Caki2 (cell line): ENCODE data around the gene ZNF804A. TPM values are rescaled to one million over a fixed set of nuclear protein-coding genes. Genes with fewer than 3 reads are reported as not detected.
A peak's percentile ranks its signal among the peaks of the same experiment; 100 is the strongest.

Source experiments
- DNase-seq: peaks from one replicate; pipeline ENCODE4 v3.0.0-alpha.2; 2015; ENCODE audit warnings: low read depth
- in situ Hi-C: cut with HindIII; loops from 2 replicates; pipeline ENCODE4 v1.10.0; 2016; ENCODE audit warnings: low sequenced_read_pairs, low pct_unique_long_range_greater_than_20kb, mixed read lengths
- total RNA-seq: library from RNA; depleted of rRNA; stranded (reverse); fragments of >200 nt; shearing (Covaris generic); gene quantifications from 2 replicates; pipeline ENCODE4 v1.2.3, GENCODE V29; 2014; ENCODE audit warnings: low replicate concordance; rRNA removed

The ZNF804A gene
- not detected in 2 replicates for total RNA-seq

- peak; percentile 52 for DNase-seq
- in situ Hi-C loops: no loop called here
These were observed at the start of gene ZNF804A for GRCh38 chr2:184598316-184599053. Gene ZNF804A (plus strand): TSS chr2:184598529. CDS start chr2:184598960, 431 bp downstream.

GRCh38 chr2:184549153-184549552 lies 49.2 kb upstream of the ZNF804A start:
- in situ Hi-C loops: no loop called here
- no peak for DNase-seq

- in situ Hi-C loops: no loop called here
- no peak for DNase-seq
These were observed 46.7 kb upstream of the ZNF804A start for GRCh38 chr2:184551626-184552025.

- DNase-seq: peak; percentile 5
- in situ Hi-C loops: no loop called here
These were observed 43.6 kb upstream of the ZNF804A start for GRCh38 chr2:184554736-184555135.

- DNase-seq: no peak
- in situ Hi-C loops: no loop called here
These were observed 43.0 kb upstream of the ZNF804A start for GRCh38 chr2:184555352-184555751.

GRCh38 chr2:184556639-184557038 lies 41.7 kb upstream of the ZNF804A start:
- in situ Hi-C loops: no loop called here
- no peak for DNase-seq

- in situ Hi-C loops: no loop called here
These were observed 39.4 kb upstream of the ZNF804A start for GRCh38 chr2:184558713-184559464.

GRCh38 chr2:184560603-184561002 lies 37.7 kb upstream of the ZNF804A start:
- in situ Hi-C loops: no loop called here
- DNase-seq: no peak

More at GRCh38 chr2:184558713-184559464, 39.4 kb upstream of the ZNF804A start:
- no peak for DNase-seq

GRCh38 chr2:184562532-184562931 lies 35.8 kb upstream of the ZNF804A start:
- DNase-seq: no peak
- in situ Hi-C loops: no loop called here

GRCh38 chr2:184564092-184564491 lies 34.2 kb upstream of the ZNF804A start:
- DNase-seq: no peak
- in situ Hi-C loops: no loop called here

- DNase-seq: no peak
- in situ Hi-C loops: no loop called here
These were observed 31.6 kb upstream of the ZNF804A start for GRCh38 chr2:184566716-184567115.

GRCh38 chr2:184577056-184577455 lies 21.3 kb upstream of the ZNF804A start:
- DNase-seq: no peak
- in situ Hi-C loops: no loop called here

GRCh38 chr2:184577743-184578142 lies 20.6 kb upstream of the ZNF804A start:
- in situ Hi-C loops: no loop called here
- DNase-seq: no peak

GRCh38 chr2:184579226-184579625 lies 19.1 kb upstream of the ZNF804A start:
- in situ Hi-C loops: no loop called here
- DNase-seq: no peak

GRCh38 chr2:184581391-184581790 lies 16.9 kb upstream of the ZNF804A start:
- in situ Hi-C loops: no loop called here
- no peak for DNase-seq

GRCh38 chr2:184589261-184589660 lies 9.1 kb upstream of the ZNF804A start:
- no peak for DNase-seq
- in situ Hi-C loops: no loop called here

- in situ Hi-C loops: no loop called here
These were observed 1.4 kb upstream of the ZNF804A start for GRCh38 chr2:184596819-184597411.

GRCh38 chr2:184597571-184597991 lies 748 bp upstream of the ZNF804A start:
- in situ Hi-C loops: no loop called here
- DNase-seq: no peak

More at GRCh38 chr2:184596819-184597411, 1.4 kb upstream of the ZNF804A start:
- peak; percentile 25 for DNase-seq

- no peak for DNase-seq
- in situ Hi-C loops: no loop called here
These were observed 370 bp upstream of the ZNF804A start for GRCh38 chr2:184598002-184598315.
